GM21786 (cell line): ENCODE results near the gene PIK3R2.
"Not testable (repeated sequence)": the region's sequence is repeated elsewhere in the genome, so short reads cannot be mapped to it uniquely, and the experiment has no call there.

Experiments
- ATAC-seq: cut with Tn5 transposase; IDR thresholded peaks from one replicate; pipeline ENCODE4 v1.9.1; 2021; ENCODE audit not compliant: unreplicated experiment

Gene PIK3R2

GRCh38 chr19:18152817-18153555 lies at the start of gene PIK3R2:
PIK3R2 (plus strand) TSS chr19:18153163; CDS start chr19:18155880, 2,717 bp downstream.
- peak; percentile 70 for ATAC-seq

GRCh38 chr19:18104793-18105131 lies 48.2 kb upstream of the PIK3R2 start:
- no peak for ATAC-seq

GRCh38 chr19:18105259-18105658 lies 47.7 kb upstream of the PIK3R2 start:
- not testable (repeated sequence) for ATAC-seq

GRCh38 chr19:18107235-18107634 lies 45.7 kb upstream of the PIK3R2 start:
- no peak for ATAC-seq

- no peak for ATAC-seq
Observed at GRCh38 chr19:18108897-18109296, 44.1 kb upstream of the PIK3R2 start.

- ATAC-seq, result no peak
Observed at GRCh38 chr19:18109341-18109732, 43.6 kb upstream of the PIK3R2 start.

- ATAC-seq, result no peak
Observed at GRCh38 chr19:18109733-18110608, 43.0 kb upstream of the PIK3R2 start.

- no peak for ATAC-seq
Observed at GRCh38 chr19:18110609-18111232, 42.2 kb upstream of the PIK3R2 start.

- no peak for ATAC-seq
Observed at GRCh38 chr19:18112989-18113478, 39.9 kb upstream of the PIK3R2 start.

- no peak for ATAC-seq
Observed at GRCh38 chr19:18113827-18114226, 39.1 kb upstream of the PIK3R2 start.

GRCh38 chr19:18114483-18114882 lies 38.5 kb upstream of the PIK3R2 start:
- no peak for ATAC-seq

GRCh38 chr19:18117364-18117691 lies 35.6 kb upstream of the PIK3R2 start:
- no peak for ATAC-seq

- peak; percentile 79 for ATAC-seq
Observed at GRCh38 chr19:18117692-18118378, 35.1 kb upstream of the PIK3R2 start.

GRCh38 chr19:18118420-18119012 lies 34.4 kb upstream of the PIK3R2 start:
- ATAC-seq, result no peak

- no peak for ATAC-seq
Observed at GRCh38 chr19:18119013-18119716, 33.8 kb upstream of the PIK3R2 start.

GRCh38 chr19:18119717-18120105 lies 33.3 kb upstream of the PIK3R2 start:
- no peak for ATAC-seq

- no peak for ATAC-seq
Observed at GRCh38 chr19:18120127-18120526, 32.8 kb upstream of the PIK3R2 start.

- no peak for ATAC-seq
Observed at GRCh38 chr19:18121166-18121565, 31.8 kb upstream of the PIK3R2 start.

- ATAC-seq, result no peak
Observed at GRCh38 chr19:18122424-18122823, 30.5 kb upstream of the PIK3R2 start.
